Measurements from ENCODE around the gene SMS.

SMS gene

DNA sequence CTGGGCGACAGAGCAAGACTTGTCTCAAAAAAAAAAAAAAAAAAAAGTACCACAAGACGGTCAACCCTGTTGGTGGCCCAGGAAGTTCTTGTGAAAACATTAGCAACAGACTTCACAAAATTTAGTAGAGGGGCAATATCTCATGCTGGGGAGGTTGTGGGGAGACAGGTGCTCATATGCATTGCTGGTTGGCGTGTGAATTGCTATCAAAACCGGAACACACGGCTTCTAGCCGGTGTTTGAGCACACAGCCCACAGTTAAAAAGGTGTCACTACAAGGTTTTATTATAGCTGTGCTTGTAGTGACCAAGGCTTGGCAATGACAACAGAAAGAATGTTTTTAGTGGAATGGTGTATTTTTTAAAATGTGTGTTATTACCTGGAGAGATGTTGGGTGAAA lies 41.8 kb downstream of the SMS start:
- Histone ChIP-seq H3K9me2 (replicated peaks; ENCODE audit: control insufficient read depth, low read length) (no peaks in the 10 kb centered on the region), H3K27me3 (ENCODE audit: control insufficient read depth, low read length) (no peaks in the 10 kb centered on the region), H3K9me3 (ENCODE audit: control insufficient read depth, insufficient read depth, low read length) (no peaks in the 10 kb centered on the region), H3K36me3 (ENCODE audit: control insufficient read depth, low read length) (peaks cover 19% of the 10 kb centered on the region), H3K79me2 (ENCODE audit: control insufficient read depth, low read length) (no peaks in the 10 kb centered on the region), H3K4me3 (ENCODE audit: low read length) (no peak overlapping the region), H3F3A (ENCODE audit: control insufficient read depth, insufficient read depth) (peaks cover 3% of the 10 kb centered on the region), H3K27ac (ENCODE audit: low read depth, low read length) (no peak overlapping the region), H3K4me1 (ENCODE audit: control insufficient read depth, low read length) (no peaks in the 10 kb centered on the region), H3K4me2 (ENCODE audit: low read length) (no peak overlapping the region), H4K20me1 (ENCODE audit: control insufficient read depth, insufficient read depth, low read depth, low read length) (no peaks in the 10 kb centered on the region)
- no peak for TF ChIP-seq EZH2phosphoT487 (IDR thresholded peaks at IDR 0.05; ENCODE audit: borderline replicate concordance, low read length)
- TF ChIP-seq, protein P1, sequence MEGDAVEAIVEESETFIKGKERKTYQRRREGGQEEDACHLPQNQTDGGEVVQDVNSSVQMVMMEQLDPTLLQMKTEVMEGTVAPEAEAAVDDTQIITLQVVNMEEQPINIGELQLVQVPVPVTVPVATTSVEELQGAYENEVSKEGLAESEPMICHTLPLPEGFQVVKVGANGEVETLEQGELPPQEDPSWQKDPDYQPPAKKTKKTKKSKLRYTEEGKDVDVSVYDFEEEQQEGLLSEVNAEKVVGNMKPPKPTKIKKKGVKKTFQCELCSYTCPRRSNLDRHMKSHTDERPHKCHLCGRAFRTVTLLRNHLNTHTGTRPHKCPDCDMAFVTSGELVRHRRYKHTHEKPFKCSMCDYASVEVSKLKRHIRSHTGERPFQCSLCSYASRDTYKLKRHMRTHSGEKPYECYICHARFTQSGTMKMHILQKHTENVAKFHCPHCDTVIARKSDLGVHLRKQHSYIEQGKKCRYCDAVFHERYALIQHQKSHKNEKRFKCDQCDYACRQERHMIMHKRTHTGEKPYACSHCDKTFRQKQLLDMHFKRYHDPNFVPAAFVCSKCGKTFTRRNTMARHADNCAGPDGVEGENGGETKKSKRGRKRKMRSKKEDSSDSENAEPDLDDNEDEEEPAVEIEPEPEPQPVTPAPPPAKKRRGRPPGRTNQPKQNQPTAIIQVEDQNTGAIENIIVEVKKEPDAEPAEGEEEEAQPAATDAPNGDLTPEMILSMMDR (IDR thresholded peaks at IDR 0.05; ENCODE audit: low read depth, low read length, poor library complexity, severe bottlenecking) = no peak

DNA sequence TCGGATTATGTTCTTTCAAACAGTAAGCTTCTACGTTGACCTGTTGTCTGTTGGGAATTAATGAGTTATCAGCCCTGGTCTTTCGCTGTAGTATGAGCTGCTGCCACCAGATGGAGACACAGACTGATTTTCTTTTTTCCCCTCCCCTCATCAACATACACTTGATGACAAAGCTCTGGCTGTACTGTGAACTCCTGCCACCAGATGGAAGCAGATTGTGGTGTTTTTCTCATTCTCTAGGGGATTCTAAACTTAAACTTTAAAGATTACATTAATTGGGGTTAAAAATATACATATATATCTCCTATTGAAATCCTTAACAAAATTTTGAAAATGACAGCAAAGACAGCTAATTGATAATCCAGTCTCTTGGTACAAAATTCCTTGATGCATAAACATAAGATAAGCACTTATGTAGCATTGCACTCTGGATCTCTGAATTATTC lies 44.8 kb downstream of the SMS start:
- H3K4me2 ChIP-seq (ENCODE audit: low read length) = no peak overlapping the region
- H3K27me3 ChIP-seq (ENCODE audit: control insufficient read depth, low read length) = no peaks in the 10 kb centered on the region
- peaks cover 29% of the 10 kb centered on the region for H3K36me3 ChIP-seq (ENCODE audit: control insufficient read depth, low read length)
- no peaks in the 10 kb centered on the region for H3K4me1 ChIP-seq (ENCODE audit: control insufficient read depth, low read length)
- H3K27ac ChIP-seq (ENCODE audit: low read depth, low read length) = no peak overlapping the region
- no peak overlapping the region for H3K4me3 ChIP-seq (ENCODE audit: low read length)
- H3K9me3 ChIP-seq (ENCODE audit: control insufficient read depth, insufficient read depth, low read length) = no peaks in the 10 kb centered on the region
- no peaks in the 10 kb centered on the region for H4K20me1 ChIP-seq (ENCODE audit: control insufficient read depth, insufficient read depth, low read depth, low read length)
- no peaks in the 10 kb centered on the region for H3K9me2 ChIP-seq (replicated peaks; ENCODE audit: control insufficient read depth, low read length)
- TF ChIP-seq, protein P1 (IDR thresholded peaks at IDR 0.05; ENCODE audit: low read depth, low read length, poor library complexity, severe bottlenecking) = peak; percentile 76
- TF ChIP-seq EZH2phosphoT487 (IDR thresholded peaks at IDR 0.05; ENCODE audit: borderline replicate concordance, low read length) = no peak
- H3K79me2 ChIP-seq (ENCODE audit: control insufficient read depth, low read length) = no peaks in the 10 kb centered on the region
- peaks cover 3% of the 10 kb centered on the region for H3F3A ChIP-seq (ENCODE audit: control insufficient read depth, insufficient read depth)

DNA sequence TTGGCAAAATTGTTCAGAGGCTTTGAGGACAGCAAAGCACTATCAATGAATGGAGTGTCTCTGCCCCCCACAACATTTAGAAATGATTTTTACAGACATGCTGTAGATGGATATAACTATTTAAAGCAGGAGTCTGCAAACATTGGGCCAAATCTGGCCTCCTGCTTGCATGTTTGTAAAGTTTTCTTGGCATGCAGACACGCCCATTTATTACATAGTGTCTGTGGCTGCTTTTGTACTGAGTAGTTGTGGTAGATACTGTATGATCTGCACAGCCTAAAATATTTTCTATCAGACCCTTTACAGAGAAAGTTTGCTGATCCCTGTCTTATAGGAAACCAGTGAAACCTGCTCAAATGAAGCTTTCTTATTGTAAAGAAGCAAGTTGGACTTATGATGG lies 46.1 kb downstream of the SMS start:
- H3K4me2 ChIP-seq (ENCODE audit: low read length) = no peak overlapping the region
- no peak for TF ChIP-seq EZH2phosphoT487 (IDR thresholded peaks at IDR 0.05; ENCODE audit: borderline replicate concordance, low read length)
- TF ChIP-seq, protein P1 (IDR thresholded peaks at IDR 0.05; ENCODE audit: low read depth, low read length, poor library complexity, severe bottlenecking) = no peak
- no peaks in the 10 kb centered on the region for H4K20me1 ChIP-seq (ENCODE audit: control insufficient read depth, insufficient read depth, low read depth, low read length)
- no peaks in the 10 kb centered on the region for H3K9me3 ChIP-seq (ENCODE audit: control insufficient read depth, insufficient read depth, low read length)
- no peak overlapping the region for H3K27ac ChIP-seq (ENCODE audit: low read depth, low read length)
- peaks cover 3% of the 10 kb centered on the region for H3F3A ChIP-seq (ENCODE audit: control insufficient read depth, insufficient read depth)
- H3K4me3 ChIP-seq (ENCODE audit: low read length) = no peak overlapping the region
- no peaks in the 10 kb centered on the region for H3K79me2 ChIP-seq (ENCODE audit: control insufficient read depth, low read length)
- no peaks in the 10 kb centered on the region for H3K4me1 ChIP-seq (ENCODE audit: control insufficient read depth, low read length)
- H3K36me3 ChIP-seq (ENCODE audit: control insufficient read depth, low read length) = peaks cover 29% of the 10 kb centered on the region
- no peaks in the 10 kb centered on the region for H3K27me3 ChIP-seq (ENCODE audit: control insufficient read depth, low read length)
- no peaks in the 10 kb centered on the region for H3K9me2 ChIP-seq (replicated peaks; ENCODE audit: control insufficient read depth, low read length)

Data from DOHH2 (cell line).